Measurements from ENCODE around the gene ZBTB3. TPM values are rescaled to one million over a fixed set of nuclear protein-coding genes. Genes with fewer than 3 reads are reported as not detected.

The ZBTB3 gene
- total and polyA plus RNA-seq, 2 of the 13 experiments (the other 11 are each of a cell fraction or from before 2014, with no cell fraction given): 3.4 to 5.2 TPM

GRCh38 chr11:62791501-62792201, 37.7 kb upstream of the ZBTB3 start, which contains the start of gene TMEM223 (continued):
- TF ChIP-seq, protein P1, sequence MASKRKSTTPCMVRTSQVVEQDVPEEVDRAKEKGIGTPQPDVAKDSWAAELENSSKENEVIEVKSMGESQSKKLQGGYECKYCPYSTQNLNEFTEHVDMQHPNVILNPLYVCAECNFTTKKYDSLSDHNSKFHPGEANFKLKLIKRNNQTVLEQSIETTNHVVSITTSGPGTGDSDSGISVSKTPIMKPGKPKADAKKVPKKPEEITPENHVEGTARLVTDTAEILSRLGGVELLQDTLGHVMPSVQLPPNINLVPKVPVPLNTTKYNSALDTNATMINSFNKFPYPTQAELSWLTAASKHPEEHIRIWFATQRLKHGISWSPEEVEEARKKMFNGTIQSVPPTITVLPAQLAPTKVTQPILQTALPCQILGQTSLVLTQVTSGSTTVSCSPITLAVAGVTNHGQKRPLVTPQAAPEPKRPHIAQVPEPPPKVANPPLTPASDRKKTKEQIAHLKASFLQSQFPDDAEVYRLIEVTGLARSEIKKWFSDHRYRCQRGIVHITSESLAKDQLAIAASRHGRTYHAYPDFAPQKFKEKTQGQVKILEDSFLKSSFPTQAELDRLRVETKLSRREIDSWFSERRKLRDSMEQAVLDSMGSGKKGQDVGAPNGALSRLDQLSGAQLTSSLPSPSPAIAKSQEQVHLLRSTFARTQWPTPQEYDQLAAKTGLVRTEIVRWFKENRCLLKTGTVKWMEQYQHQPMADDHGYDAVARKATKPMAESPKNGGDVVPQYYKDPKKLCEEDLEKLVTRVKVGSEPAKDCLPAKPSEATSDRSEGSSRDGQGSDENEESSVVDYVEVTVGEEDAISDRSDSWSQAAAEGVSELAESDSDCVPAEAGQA (IDR thresholded peaks at IDR 0.05; ENCODE audit: low read depth): peak; percentile 71
- TF ChIP-seq, protein P1 (CRISPR knock-in tag; IDR thresholded peaks at IDR 0.05; ENCODE audit: borderline replicate concordance): no peak
- TF ChIP-seq KDM5B (CRISPR knock-in tag; IDR thresholded peaks at IDR 0.05; ENCODE audit: borderline replicate concordance) (peak; percentile 89; the same call in 1 of the 2 replicates), TBP (CRISPR knock-in tag; IDR thresholded peaks at IDR 0.05) (no peak), PCBP1 (IDR thresholded peaks at IDR 0.05; ENCODE audit: borderline replicate concordance, low read depth, low read length) (no peak), ZEB1 (IDR thresholded peaks at IDR 0.05; ENCODE audit: insufficient replicate concordance, low read depth) (no peak), ZNF773 (CRISPR knock-in tag; IDR thresholded peaks at IDR 0.05; ENCODE audit: borderline replicate concordance) (no peak), PREB (CRISPR knock-in tag; IDR thresholded peaks at IDR 0.05) (no peak), MTF2 (CRISPR knock-in tag; IDR thresholded peaks at IDR 0.05; ENCODE audit: borderline replicate concordance) (peak; percentile 73; the same call in 1 of the 2 replicates), PAWR (CRISPR knock-in tag; IDR thresholded peaks at IDR 0.05; ENCODE audit: borderline replicate concordance) (no peak), ZNF20 (CRISPR knock-in tag; IDR thresholded peaks at IDR 0.05) (no peak), ZNF567 (CRISPR knock-in tag; IDR thresholded peaks at IDR 0.05; ENCODE audit: borderline replicate concordance) (0 out of 2 replicates have a peak, but pooled peaks have one; percentile 81), ZFP36L1 (CRISPR knock-in tag; IDR thresholded peaks at IDR 0.05) (0 out of 2 replicates have a peak, but pooled peaks have one; percentile 86), ZNF788 (CRISPR knock-in tag; IDR thresholded peaks at IDR 0.05; ENCODE audit: borderline replicate concordance) (peak; percentile 86; the same call in 1 of the 2 replicates)
- TF ChIP-seq, protein P2, sequence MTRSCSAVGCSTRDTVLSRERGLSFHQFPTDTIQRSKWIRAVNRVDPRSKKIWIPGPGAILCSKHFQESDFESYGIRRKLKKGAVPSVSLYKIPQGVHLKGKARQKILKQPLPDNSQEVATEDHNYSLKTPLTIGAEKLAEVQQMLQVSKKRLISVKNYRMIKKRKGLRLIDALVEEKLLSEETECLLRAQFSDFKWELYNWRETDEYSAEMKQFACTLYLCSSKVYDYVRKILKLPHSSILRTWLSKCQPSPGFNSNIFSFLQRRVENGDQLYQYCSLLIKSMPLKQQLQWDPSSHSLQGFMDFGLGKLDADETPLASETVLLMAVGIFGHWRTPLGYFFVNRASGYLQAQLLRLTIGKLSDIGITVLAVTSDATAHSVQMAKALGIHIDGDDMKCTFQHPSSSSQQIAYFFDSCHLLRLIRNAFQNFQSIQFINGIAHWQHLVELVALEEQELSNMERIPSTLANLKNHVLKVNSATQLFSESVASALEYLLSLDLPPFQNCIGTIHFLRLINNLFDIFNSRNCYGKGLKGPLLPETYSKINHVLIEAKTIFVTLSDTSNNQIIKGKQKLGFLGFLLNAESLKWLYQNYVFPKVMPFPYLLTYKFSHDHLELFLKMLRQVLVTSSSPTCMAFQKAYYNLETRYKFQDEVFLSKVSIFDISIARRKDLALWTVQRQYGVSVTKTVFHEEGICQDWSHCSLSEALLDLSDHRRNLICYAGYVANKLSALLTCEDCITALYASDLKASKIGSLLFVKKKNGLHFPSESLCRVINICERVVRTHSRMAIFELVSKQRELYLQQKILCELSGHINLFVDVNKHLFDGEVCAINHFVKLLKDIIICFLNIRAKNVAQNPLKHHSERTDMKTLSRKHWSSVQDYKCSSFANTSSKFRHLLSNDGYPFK (CRISPR knock-in tag; IDR thresholded peaks at IDR 0.05; ENCODE audit: borderline replicate concordance): peak; percentile 78; the same call in 1 of the 2 replicates
- TF ChIP-seq, protein P3, sequence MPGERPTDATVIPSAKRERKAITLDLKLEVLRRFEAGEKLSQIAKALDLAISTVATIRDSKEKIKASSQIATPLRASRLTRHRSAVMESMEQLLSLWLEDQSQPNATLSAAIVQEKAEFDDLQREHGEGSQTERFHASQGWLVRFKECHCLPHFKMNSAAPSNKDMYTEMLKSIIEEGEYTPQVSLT (CRISPR knock-in tag; IDR thresholded peaks at IDR 0.05; ENCODE audit: borderline replicate concordance, low read depth): no peak
